Sigmoid colon (tissue), 4 donors: ENCODE measurements around the gene KAZN.

Source experiments
- EP300 ChIP-seq, 4 donors: sonication (generic); formaldehyde crosslinking; IDR thresholded peaks; one replicate each; pipeline ENCODE4 v1.6.1; 2017; ENCODE audit warnings: antibody characterized with exemption in 4 of 4
- POLR2AphosphoS5 ChIP-seq, 4 donors: sonication (generic); formaldehyde crosslinking; IDR thresholded peaks; one replicate each; pipeline ENCODE4 v1.6.1; 2017; ENCODE audit warnings: antibody characterized with exemption in 4 of 4
- TF ChIP-seq, protein P1 (sequence below), 4 experiments: fragments of 450-650 bp in 3 of 4; fragments of 200-600 bp in 1 of 4; IDR thresholded peaks; one replicate each; pipeline ENCODE4 v1.5.1; 2016 to 2019; ENCODE audit warnings: antibody characterized with exemption in 4 of 4, mild to moderate bottlenecking in 3 of 4, moderate library complexity in 2 of 4

DNA sequence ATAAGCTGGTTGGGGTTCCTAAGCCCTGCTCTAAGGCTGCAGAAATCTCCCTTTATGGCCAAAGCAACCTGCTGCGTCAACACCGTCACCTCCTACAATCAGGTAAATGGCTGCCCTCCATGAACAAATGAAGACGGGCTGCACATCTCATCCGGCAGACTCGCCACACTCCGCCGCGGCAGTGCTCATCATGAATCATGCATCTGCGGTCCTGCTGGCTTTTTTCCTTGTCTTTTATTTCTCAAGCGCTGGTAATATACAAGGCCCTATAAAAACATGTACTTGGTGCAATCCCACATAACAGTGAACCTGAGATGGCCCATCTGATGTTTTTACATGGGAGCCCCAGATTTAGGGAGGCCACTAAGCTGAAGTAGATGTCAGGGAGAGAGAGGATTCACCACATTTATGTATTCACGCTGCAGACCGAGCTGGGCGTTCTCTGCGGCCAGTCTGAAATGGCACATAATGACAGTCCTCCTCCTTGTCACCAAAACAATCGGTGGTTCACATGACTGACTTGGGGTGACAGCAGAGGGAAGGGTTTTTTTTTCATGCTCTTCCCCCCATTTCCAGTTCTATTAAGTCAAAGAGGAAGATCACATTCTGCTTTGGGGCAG, 91.6 kb downstream of the KAZN start:
- TF ChIP-seq EP300 (IDR thresholded peaks at IDR 0.05) (no peak), POLR2AphosphoS5 (IDR thresholded peaks at IDR 0.05) (no peak)
- TF ChIP-seq, protein P1, sequence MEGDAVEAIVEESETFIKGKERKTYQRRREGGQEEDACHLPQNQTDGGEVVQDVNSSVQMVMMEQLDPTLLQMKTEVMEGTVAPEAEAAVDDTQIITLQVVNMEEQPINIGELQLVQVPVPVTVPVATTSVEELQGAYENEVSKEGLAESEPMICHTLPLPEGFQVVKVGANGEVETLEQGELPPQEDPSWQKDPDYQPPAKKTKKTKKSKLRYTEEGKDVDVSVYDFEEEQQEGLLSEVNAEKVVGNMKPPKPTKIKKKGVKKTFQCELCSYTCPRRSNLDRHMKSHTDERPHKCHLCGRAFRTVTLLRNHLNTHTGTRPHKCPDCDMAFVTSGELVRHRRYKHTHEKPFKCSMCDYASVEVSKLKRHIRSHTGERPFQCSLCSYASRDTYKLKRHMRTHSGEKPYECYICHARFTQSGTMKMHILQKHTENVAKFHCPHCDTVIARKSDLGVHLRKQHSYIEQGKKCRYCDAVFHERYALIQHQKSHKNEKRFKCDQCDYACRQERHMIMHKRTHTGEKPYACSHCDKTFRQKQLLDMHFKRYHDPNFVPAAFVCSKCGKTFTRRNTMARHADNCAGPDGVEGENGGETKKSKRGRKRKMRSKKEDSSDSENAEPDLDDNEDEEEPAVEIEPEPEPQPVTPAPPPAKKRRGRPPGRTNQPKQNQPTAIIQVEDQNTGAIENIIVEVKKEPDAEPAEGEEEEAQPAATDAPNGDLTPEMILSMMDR (IDR thresholded peaks at IDR 0.05), result no peak
